HL-60/S4 (cell line): ENCODE measurements around the gene LDB2.

ENCODE experiments used
- in situ Hi-C: fragments of 300-500 bp; cut with MboI; formaldehyde crosslinking; loops from 2 replicates; pipeline ENCODE4 v1.14.3; 2022; ENCODE audit warnings: low sequenced_read_pairs

The LDB2 gene

DNA sequence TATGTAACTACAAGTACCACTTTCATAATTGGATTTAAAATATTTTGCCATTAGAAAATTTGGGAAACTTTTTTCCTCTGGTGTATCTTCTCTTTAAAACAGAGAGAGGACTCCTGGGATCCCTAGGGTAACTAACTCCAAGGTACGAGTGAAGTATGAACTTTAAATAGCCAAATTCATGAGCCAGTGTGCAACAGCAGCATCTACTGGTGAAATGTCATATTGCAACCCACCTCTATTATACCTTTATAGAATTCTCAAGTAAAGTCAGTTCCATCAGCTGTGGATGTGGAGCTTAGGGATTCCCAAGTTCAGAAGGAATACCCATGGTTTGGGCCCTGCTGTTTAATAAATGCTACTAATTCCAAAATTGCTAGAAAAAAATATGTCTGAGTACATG, 389.5 kb downstream of the LDB2 start:
- in situ Hi-C loops: no loop called here

DNA sequence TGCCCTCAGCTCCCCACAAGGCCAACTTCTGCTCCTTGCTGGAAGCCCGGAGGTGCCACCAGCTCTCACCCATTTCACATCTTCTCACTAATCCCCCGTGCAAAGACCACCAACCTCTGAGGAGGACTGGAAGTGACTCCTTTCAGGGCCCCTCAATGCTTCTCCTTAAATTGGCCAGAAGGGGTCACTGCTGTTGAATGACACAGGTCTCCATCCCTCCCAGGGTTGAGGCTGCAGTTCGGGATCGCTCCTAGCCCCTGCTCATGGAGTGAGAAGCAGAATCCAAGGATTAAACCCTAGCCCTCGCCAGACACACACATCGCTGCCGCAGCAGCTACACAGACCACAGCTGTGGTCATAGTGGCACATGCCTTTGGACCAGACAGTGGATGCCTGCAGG, 392.7 kb downstream of the LDB2 start:
- in situ Hi-C loops: no loop called here

DNA sequence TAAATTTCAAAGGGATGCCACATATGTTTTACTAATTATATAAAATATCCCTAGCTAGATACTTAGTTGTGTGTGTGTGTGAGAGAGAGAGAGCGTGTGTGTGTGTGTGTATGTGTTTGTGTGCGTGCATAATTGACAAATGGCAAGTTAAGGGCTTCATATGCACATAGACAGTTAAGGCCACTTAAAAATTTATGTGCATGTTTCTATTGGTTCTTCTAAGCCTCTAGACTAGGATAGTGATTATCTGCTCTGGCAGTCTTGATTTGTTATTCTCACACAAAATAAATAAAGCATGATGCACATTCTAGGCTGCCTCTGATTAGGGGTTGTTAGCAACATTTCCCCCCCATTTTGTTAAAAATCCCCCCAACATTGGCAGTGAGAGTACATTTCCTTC, 393.2 kb downstream of the LDB2 start:
- in situ Hi-C loops: no loop called here

DNA sequence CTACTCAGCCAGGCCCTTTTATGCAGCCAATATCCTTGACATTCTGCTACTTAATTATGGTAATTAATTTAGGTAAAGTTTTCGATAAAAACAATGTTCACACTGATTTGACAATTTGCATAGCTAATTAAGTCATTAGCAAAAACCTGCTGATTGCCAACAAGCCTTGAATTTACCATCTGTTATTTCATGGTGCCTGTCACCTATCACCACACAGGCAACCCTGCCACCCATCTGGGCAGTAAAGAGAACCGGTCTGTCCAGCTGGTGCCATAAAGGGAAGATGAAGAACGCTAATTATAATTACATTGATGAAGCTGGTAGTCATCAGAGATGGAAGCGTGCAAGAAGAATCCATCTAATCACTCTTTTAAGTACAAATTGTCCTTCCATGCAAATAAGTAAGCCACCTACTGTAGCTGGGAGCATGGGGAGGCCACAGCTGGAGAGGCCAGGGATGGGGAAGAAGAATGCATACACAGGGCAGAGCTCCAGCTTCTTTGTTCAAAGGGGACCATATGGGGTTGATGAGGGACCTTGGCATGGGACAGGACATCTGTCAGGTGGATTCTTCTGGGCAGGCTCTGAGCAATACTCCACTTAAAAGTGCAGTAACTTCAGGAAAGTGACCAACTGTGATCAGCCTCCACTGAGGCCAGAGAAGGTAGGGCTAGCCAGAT, 394.9 kb downstream of the LDB2 start:
- in situ Hi-C loops: no loop called here

DNA sequence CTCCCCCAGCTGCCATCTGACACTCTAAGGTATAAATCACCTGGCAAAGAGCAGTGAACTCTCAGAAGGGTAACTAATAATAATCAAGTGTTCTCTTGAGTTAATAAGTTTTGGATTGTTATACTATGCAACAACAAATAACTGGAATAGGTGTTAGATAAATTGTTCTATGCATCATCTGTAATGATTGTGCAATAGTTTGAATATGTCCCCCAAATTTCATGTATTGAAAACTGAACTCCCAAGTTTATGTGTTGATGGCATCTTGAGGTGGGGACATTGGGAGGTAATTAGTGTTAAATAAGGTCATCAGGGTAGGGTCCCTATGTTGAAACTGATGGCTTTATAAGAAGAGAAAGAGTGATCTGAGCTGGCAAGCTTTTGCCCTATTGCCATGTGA, 399.5 kb downstream of the LDB2 start:
- in situ Hi-C loops: no loop called here

DNA sequence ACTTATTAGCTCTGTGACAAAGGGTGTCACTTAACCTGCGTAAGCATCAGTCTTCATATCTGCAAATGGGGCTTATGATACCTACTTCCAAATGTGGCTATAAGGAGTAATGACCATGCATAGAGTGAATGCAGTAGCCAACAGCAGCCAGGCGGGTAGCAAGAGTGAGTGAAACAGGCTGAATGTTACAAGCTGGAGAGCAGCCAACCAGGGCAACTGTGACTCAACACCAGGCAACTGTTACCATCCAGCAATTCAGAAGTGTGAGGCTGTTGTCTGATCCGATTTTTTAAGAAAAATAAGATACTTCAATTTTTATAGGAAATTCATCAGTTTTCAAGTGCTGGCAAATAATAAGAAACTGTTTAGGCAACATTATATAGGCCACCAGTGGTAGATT, 401.9 kb downstream of the LDB2 start:
- in situ Hi-C loops: no loop called here

DNA sequence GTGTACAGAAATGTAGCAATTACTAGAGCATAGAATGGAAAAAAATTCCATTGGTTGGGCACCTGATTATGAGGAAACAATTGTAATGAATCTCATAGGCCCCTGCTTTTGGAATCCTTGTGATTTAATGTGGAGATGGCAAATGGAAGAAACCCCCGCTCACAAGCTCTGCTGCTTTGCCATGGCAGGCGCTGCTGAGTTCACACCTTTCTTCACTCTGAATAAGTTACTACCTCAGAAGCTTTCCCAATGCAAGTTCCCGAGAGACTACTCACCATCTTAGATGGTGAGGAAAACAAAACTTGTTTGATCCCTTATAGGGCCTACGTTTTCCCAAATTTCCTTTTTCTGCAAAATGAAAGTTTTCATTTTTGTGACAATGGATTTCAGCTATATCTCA, 405.6 kb downstream of the LDB2 start:
- in situ Hi-C loops: no loop called here

DNA sequence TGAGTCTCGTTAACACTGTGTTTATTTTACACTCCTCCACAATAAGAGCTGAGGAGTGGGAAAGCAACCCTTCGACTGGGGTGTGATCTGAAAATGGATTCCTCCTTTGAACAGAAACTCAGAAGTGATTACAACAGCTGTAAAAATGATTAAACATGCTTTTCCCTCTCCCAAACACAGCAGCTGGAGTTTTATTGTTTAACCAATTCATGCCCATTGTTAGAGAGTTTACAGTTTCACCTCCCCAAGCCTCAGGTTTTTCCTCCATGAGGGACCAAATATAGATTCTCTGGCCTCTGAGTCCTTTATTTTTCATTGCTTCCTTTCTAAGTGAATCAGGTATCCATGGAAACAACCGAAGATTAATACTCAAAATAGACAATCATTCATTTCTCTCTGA, 409.2 kb downstream of the LDB2 start:
- in situ Hi-C loops: no loop called here

DNA sequence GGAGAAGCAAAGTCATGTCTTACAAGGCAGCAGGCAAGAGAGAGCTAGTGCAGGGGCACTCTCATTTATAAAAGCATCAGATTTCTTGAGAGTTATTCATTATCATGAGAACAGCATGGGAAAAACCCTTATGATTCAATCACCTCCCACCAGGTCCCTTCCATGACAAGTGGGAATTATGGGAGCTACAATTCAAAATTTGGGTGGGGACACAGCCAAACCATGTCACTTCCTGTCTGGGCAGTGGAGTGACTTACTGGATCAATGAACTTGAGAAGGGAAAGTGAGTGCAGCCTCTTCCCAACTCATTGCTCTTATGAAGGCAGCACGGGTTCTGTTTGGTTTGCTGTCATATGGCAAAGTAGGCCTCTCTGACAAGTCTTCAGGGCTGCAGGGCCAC, 410.4 kb downstream of the LDB2 start:
- in situ Hi-C loops: no loop called here

DNA sequence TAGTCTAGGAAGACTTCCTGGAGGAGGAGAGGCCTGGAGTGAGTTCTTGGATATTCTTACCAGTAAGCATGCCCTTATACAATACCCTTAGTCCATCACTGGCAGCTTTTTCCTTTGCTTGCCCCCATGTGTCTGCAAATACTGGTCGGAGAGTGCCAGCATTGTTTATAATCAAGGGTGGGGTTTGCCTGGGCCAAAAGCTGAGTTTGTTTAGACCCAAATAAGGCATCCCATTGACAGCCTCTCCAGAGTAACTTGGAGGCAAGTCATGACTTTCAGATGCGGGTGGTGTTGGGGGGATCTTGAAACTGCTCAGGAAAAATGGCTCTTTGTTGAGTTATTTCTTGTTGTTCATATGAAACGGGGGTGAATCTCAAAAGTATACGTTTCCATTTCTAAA, 413.7 kb downstream of the LDB2 start:
- in situ Hi-C loops: no loop called here

DNA sequence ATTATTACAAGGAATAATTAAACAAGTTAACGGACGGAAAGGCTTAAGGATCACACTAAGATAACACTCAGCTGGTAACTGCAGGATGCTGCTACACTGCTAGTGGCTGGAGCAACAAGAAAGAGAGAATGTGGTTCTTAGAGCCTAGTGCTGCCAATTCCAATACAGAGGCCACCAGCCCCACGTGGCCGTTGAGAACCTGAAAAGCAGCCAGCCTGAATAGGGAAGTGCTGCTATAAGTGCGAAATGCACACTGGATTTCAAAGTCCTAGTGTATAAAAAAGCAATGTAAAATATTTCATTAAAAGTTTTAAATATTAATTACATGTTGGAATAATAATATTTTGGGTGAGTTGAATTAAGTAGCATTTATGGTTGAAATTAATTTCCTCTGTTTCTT, 414.9 kb downstream of the LDB2 start:
- in situ Hi-C loops: no loop called here

DNA sequence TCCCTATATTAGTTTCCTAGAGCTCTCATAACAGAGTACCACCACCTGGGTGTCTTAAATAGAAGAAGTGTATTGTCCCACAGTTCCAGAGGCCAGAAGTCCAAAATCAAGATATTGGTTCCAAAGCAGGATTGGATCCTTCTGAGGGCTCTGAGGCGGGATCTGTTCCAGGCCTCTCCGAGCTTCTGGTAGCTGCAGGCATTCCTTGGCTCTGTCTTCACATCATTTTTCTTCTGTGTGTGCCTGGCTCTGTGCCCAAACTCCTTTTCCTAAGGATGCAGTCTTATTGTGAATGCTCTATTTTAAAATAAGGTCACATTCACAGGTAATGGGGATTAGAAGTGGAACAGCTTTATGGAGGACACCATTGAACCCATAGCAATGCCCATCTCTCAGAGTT, 418.4 kb downstream of the LDB2 start:
- in situ Hi-C loops: no loop called here

DNA sequence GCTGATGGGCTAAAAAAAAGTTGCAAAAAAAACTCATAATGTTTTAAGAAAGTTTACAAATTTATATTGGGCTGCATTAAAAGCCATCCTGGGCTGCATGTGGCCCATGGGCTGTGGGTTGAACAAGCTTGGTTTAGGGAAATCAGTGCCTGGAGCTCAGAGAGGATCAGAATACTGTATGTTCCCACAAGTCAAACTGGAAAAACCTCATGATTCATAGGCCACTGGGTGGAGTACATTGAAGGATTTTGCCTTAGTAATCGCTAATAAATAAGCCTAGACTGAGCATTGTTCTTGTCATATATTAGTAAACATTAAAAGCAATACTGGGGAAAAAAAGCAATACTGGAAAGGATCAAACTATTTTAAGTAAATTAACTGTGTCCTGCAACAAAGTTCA, 425.9 kb downstream of the LDB2 start:
- in situ Hi-C loops: no loop called here

DNA sequence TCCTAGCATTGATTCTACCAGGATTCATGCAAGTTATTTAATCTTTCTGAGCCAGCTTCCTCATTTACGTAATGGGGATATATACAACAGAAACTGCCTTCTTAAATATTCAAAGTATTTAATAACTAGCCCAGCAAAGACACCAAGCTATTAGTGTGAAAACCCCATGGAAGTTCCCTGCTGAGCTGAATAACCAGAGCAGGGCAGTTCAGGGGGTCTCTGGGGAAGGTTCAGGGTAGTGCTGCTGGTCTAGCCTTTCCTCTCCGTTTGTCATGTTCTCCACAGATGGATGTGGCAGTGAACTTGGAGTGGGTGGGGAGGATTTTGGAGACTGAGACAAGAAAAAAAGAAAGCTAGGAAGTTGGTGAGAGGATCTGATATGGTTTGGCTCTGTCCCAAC, 431.4 kb downstream of the LDB2 start:
- in situ Hi-C loops: no loop called here

DNA sequence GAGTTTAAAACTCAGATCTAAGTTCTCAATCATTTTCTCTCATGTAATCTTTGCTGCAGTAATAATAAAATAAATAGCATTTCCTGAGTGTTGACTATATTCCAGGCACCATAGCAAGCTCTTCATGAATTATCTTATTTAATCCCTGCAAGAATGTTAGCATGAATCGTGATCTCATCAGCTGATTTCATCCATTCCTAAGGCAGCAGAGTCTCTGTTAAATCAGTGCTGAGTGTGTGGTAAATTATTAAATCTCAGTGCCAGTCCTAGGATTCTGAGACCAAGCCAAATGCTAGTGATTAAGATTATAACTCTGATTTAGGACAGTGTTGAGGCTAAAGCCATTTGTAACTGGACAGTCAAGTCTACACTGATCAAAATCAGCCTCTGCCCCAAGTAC, 431.9 kb downstream of the LDB2 start:
- in situ Hi-C loops: no loop called here

DNA sequence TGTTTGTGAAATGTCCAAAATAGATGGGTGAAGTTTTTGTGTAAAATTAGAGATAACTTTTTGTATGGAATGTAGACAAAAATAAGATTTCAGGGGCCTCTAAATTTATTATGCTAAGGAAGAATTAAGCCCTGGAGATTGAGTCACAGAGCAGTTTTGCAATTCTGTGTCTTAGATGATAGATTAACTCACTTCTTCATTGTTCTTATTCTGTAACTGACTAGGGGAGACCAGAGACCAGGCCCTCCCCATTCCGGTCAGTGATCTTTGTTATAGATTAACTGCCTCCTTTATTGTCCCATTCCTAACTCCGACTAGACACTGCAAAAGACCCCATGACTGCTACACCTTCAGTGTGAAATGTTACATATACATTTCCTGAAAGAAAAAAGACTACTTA, 433.8 kb downstream of the LDB2 start:
- in situ Hi-C loops: no loop called here

DNA sequence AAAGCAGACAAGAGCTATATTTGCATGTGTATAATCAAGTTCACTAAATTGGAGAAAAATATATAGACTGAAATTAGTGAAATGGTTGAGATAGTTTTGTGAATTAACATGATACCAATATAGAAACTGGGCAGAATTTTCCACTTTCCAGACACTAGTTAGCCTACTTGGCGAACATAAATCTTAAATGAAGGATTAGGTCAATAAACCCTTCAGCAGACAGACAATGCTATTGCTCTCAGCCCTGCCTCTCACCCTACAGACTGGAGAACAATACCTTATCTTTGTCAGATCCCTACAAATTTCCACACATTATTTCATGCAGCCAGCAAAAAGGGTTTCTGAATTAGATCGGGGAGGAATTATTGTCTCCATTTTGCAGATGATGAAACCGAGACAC, 435.8 kb downstream of the LDB2 start:
- in situ Hi-C loops: no loop called here

DNA sequence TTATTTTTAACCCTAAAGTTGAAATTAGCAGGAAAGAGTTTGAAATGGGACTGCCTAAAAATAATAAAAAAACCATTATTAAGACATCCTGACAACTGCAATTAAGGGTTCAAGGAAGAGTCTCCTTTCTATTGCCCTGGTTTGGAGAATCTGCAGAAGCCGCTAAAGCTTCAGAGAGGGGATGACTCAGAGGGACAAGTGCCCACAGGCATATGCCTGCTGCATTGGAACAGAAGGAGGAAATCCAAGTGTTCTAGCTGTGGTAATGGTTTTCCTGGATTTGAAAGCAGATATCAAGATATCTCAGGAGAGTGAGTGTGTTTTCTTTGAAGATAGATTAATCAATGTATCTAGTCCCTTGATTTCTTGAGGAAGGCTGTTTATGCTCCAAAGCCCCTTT, 437.1 kb downstream of the LDB2 start:
- in situ Hi-C loops: no loop called here

DNA sequence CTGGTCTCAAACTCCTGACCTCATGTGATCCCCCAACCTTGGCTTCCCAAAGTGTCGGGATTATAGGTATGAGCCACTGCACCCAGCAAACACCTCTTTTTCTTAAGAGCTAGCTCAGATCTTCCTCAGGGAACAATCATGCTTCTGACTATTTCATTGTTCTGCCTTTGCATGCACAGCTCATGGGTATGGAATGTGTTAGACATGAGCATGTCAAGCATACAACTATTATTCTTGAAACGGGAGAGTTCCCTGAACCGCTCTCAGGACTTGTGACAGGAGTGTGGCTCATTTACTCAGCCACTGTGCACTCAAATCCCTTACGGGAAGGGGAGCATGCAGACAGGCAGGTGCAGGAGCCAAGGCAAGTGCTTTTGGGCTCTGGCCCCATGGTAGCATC, 440.5 kb downstream of the LDB2 start:
- in situ Hi-C loops: no loop called here
